Inferior parietal cortex (tissue), 1 donor: ENCODE measurements around the gene RXRA.

Source experiments
- DNase-seq: peaks from one replicate; pipeline ENCODE4 v3.0.0-alpha.2; 2016; ENCODE audit errors: extremely low spot score

RXRA gene

DNA sequence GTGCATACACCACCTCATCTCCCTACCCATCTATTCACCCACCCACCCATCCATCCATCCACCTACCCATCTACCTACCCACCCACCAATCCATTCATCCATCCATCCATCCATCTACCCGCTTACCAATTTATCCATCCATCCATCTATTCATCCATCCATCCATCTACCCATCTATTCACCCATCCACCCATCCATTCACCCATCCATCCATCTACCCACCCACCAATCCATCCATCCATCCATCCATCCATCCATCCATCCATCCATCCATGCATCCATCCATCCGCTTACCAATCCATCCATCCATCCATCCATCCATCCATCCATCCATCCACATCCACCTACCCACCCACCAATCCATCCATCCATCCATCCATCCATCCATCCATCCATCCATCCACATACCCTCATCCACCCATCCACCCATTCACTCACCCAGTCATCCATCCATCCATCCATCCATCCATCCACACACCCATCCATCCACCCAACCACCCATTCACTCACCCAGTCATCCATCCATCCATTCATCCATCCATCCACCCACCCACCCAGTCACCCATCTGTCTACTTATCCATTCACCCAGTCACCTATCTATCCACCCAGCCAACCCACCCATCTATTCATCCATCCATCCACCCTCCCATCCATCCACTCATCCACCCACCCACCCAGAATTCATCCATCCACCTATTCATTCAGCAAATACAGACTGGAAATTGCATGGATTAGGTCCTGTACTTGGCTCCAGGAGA, 125.6 kb downstream of the RXRA start:
- no peak for DNase-seq

DNA sequence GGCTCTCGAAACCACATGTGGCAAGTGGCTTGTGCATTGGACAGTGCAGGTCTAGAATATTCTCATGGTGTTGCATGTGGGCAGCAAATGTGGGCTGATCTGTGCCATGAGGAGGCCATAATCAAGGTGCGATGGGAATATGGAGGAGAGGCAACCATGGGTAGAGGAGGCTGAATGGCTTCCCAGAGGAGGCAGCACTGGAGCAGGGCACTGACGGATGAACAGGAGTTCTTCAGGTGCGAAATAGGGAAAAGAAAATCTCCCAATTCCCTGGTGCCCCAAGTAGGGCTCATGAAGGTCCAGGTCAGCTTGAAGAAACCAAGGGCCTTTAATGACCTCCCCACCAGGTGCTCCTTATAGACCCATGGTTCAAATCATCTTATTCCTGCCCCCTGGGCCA, 126.5 kb downstream of the RXRA start:
- DNase-seq = no peak

DNA sequence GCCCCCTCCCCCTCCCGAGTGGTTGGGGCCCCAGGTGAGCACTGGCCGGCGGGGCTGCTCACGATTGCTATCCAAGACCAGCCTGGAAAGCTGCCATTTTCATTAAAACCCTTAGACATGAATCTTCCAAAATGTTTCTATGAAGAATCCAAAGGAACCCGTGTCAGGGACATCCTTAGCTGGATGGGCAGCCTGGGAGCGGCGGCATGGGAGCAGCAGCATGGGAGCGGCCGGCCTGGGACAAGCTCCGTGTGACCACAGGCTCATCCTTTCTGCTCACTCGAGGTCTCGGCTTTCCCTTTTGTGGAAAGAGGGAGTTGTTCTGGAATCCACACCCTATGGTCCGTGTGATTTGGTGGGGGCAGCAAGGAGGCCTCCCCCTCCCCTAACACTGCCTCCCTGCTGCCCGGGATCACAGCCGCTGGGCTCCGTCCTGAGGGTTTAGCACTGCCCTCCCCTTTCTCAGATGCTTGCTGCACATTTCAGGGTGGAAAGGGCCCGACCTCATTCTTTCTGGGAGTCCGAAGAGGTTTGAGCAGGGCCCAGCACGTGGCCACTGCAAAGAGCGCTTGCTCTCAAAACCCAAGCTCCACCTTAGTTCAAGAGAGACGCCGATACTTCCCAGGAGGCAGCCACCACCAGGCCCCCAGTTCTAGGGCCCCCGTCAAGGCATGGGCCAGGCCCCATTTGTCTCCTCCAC, 127.7 kb downstream of the RXRA start:
- no peak for DNase-seq

DNA sequence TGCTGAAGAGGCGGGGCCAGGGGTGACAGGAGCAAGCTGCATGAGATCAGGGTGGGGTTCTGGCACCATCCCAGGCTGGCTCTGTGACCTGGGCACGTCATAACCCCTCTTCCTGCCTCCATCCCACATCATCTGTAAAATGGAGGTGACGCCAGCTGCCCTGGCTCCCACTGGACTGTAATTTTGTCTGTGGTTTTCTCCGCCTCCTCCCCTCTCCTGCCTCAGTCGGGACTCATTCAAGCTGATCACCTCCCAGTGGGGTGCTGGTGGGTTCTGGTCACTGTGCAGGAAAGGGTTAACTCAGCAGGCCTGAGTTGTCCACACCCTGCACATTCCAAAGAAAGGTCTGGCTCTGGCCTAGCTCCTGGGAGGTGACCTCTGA, 128.2 kb downstream of the RXRA start:
- DNase-seq = no peak

DNA sequence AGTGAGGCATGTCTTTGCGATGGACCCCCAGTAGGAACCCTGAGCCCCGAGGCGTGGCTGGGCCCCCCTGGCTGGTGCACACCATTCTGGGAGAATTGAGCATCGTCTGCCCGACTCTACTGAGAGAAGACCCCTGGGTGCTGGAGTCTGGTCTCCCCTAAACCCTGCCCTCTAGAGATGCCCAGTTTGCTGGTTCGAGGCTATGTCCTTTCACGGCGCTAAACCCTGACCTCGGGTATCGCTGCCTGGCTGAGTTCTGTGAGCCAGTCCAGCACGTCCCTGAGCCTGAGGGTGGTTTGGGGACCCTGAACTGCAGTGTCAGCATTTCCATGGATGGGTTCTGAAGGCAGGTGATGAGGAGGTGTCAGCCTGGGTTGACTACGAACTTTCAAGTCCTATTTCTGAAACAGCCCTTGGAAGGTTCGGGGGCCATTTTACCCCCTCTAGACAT, 128.8 kb downstream of the RXRA start:
- no peak for DNase-seq

DNA sequence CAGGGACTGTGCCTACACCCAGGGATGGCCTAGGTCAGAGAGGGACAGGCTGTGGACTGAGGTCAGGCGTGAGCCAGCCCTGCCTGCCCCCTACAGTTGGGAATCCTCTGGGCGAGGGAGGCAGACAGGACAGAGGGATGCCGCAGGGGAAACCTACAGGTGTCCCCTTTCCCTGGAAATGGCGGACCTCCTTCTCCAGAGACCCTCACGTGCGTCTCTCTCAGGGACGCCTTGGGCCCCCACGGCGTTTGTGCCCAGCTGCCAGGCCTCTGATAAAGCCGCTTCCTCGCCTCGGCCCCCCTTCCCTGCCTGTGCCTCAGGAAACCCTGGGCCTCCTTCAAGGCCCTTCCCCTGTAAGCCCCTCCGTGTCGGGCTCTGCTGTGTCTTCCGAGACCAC, 129.3 kb downstream of the RXRA start:
- no peak for DNase-seq

DNA sequence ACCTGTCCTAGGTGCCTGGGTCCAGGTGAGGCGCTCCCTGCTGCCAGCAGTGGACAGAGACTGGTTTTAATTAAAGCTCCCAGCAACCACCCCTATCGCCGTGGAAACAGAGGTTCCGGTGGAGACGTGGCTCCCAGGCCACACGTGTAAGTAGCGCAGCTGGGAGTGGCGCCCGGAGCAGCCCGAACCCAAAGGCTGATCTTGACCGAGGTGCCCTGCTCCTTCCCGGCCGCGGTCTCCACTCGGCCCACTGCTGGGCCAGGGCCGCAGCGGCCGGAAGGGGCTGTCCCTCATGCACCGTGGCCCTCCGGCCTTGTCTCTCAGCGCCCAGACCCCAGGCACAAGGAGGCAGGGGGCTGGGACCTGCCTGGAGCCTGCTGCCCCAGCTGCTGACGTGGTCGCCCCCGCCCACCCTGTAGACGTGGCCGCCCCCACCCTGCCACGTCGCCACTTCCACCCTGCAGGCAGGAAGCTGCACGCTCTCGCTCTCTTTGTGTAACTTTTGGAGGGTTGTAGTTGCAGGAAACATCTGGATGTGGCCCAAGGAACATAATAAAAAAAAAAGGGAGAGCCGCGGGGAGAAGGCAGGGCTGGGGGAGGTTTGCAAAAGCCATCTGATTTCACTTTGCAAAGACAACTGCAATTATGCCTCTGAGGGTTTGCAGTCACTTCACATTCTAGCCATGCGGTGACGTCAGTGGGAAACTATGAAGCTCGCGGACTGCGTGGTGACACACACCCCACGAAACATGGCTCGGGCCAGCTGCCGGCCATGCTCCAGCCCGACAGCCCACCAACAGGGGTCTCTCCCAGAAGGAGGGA, 129.9 kb downstream of the RXRA start:
- no peak for DNase-seq

DNA sequence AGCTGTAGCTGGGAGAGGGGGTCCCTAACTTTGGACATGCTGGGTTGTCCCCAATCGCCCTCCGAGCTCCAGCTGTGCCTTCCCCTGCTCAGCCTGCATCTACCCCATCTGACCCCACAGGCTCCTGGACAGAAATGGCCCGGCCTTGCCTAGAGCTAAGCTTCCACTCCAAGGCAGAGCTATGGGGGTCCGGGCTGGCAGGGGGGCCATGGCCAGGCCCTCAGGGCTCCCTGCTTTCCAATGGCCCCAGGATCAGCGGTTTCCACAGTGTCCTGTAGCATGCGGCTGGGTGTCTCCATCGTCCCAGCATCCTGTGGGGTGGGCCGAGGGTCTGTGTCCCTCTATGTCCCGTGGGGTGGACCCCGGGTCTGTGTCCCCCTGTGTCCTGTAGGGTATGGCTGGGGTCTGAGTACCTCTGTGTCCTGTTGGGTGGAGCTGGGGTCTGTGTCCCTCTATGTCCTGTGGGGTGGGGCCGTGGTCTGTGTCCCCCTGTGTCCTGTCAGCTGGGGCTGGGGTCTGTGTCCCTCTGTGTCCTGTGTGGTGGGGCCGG, 130.6 kb downstream of the RXRA start:
- DNase-seq = no peak

DNA sequence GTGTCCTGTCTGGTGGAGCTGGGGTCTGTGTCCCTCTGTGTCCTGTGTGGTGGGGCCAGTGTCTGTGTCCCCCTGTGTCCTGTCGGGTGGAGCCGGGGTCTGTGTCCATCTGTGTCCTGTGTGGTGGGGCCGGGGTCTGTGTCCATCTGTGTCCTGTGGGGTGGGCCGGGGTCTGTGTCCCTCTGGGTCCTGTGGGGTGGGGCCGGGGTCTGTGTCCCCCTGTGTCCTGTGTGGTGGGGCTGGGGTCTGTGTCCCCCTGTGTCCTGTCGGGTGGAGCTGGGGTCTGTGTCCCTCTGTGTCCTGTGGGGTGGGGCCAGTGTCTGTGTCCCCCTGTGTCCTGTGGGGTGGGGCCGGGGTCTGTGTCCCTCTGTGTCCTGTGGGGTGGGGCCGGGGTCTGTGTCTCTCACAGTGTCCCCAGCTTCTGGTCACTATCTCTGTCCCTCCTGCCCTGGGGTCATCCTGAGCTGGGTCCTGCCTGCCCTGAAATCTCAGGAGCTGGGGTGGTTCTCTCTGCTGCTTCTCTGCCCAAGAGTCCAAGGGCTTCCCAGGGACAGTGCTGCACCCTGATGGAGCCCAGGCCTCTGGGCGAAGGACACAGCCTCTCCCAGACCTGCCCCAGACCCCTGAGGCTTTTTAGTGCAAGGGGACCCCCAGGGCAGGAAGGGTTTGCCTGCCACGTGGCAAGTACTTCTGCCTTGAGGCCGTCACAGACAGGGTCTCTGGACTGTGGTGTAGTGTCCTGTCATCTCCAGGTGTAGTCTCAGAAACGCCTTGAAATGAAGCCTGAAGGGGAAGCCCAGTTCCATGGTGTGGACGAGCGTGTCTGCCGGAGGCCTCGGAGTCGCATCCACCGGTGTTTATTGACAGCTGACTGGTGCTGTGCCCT, 131.3 kb downstream of the RXRA start:
- DNase-seq = no peak

DNA sequence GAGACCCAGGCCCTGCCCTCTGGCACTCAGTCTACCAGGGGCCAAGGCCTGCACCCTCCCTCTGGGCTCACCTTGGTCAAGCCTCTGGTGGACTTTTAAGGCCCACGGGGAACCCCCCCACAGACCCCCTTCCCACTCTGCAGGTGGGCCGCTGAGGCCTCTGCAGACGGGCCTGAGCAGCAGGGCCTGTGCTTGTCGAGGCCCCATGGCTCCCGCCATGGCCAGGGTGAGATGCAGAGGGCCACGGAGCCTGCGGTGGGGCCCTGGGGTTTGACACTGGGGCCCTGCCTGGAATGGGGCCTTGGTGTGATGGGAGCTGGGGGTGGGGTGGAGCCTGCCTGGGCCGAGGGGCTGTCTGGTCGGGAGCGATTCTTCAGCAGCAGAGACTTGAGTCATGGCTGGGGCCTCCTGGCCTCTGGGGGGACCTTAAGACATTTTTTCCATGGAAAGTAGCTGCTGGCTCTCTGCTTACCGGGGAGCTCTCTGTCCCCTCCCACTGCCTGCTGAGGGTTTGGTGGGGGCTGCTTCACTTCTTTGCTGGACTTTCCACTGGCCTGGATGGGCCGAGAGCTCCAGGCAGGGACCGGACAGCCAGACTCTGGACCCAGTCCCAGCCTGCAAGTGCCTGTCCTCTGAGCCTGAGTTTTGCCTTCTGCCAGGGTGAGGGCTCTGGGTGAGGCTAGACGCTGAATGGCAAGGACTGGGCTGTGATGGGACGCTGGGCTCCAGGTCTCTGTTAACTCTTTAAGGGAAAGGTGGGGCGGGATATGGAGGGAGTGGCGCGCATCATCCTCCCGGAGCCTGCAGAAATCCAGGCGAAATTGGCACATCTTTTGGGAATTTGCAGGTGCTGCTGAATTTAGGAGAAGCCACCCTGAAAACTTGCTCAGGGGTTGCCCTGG, 132.2 kb downstream of the RXRA start:
- no peak for DNase-seq

DNA sequence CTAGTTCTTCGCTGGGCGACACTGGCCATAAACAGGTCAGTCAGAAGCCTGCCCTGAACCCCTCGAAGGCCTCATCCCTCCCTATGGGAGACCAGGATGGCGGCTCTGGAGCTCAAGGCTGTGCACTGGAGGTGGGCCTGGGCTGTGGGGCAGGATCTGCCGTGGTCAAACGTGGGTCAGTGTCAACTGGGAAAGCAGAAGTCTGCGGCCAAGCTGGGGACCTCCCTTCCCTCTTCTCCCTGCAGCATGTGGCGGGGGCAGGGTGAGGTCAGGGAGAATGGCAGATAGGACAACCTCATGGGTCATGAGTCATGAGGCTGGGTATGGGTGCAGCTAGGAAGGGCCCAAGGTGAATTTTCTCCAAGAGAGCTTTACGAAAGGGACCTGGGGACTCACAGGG, 132.9 kb downstream of the RXRA start:
- no peak for DNase-seq

DNA sequence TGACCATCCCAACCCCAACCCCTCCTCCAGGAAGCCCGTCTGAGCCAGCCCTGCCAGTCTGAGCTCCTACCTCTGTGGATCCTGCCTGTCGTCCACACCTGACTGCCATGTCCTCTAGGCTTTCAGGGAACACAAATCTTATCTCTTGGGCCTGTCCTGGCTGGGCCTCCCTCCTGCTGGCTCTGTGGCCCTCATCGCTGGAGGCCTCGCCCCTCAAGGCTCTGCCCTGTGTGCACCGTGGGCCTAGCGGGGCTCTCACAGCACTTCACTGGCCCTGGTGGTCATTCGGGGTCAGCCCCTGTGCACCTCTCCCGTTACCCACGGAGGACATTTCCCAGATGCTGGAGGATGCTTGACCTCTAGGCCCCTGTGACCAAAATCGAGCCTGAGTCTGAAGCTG, 133.3 kb downstream of the RXRA start:
- DNase-seq = no peak

DNA sequence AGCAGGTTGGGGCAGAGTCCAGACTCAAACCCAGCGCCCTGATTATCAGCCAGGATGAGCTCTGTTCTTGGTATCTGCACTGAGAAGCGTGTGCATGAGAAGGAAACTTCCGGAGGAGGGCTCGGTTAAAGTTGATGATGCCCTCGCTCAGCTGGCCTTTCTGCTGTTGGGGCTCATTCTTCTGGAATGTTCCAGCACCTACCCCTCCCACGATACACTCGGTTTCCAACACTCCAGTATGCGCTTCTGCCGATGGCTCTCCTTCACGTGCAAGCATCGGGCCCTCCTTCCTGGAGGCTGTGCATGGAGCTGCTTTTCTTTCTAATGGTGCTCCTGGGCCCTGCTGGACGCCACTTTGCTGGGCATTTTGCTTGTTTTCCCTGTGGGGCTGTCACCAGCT, 134.0 kb downstream of the RXRA start:
- no peak for DNase-seq

DNA sequence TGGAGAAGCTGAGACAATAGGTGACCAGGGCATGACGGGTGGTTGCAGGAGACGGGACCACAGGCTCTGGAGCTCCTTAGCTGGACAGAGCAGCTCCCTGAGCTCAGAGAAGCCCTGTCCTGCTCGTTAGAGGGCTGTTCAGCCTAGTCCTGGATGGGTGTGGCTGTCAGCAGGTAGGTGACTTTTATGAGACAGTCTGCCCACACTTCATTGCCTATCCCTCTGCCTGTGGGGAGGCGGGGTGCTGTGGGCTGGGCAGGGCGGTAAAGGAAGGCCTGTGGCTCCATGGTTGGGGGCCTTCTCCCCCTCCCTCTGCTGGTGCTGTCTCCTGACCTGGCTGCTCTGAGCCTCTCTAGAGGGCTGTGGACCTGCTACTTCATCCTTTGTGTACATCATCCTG, 134.6 kb downstream of the RXRA start:
- no peak for DNase-seq

DNA sequence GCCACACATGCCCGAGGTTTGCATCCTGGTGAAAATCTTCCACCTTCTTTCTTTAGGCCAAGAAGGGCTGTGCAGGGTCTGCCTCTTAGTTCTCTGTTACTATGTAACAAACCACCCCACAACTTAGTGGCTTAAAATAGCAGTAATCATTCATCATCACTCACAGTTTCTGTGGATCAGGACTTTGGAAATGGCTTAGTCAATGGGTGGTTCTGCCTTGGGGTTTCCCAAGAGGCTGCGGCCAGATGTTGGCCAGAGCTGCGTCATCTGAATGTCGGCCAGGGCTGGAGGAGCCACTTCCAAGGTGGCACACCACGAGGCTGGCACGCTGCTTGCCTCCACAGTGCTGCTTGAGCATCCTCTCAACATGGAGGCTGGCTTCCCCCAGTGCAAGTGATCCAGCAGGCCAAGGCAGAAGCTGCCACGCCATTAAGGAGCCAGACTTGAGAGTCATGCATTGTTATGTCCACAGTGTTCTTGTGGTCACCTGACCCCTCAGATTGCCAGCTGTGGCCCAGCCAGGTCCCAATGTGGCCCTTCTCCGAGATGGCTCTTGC, 135.2 kb downstream of the RXRA start:
- DNase-seq = no peak

DNA sequence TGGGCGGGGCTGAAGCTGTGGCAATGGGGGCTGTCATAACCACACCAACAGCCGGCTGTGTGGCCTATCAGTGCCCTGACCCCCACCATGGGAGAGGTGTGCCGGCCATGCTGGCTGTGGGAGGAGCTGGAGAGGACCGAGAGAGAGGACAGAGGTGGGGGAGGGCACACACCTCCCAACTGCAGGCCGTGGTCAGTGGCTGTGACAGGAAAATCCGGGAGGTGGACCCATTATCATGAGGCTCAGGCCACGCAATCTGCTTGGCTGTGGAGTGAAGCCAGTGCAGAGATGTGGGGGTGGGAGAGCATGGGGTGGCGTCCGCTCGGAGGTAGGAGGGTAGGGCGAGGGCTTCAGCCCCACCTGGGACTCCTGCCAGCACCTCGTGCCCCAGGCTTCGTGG, 136.1 kb downstream of the RXRA start:
- DNase-seq = no peak

DNA sequence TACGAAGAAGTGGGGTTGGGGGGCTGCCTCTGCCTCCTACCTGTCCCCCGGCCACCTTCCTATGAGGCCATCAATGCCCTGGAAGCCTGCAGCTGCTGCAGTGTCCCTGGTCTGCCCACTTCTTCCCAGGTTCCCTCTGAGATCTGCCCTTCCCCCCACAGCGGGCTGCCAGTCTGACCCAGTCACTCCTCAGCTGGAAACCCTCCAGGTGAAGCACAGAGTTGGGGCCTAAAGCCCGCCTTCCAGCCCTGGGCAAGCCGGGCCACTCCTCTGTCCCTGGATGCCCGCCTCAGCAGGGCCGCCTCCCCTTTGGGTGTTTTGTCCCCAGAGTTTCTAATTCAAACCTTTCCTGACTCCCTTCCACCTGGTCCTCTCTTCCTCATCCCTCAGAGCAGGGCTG, 137.0 kb downstream of the RXRA start:
- DNase-seq = no peak

DNA sequence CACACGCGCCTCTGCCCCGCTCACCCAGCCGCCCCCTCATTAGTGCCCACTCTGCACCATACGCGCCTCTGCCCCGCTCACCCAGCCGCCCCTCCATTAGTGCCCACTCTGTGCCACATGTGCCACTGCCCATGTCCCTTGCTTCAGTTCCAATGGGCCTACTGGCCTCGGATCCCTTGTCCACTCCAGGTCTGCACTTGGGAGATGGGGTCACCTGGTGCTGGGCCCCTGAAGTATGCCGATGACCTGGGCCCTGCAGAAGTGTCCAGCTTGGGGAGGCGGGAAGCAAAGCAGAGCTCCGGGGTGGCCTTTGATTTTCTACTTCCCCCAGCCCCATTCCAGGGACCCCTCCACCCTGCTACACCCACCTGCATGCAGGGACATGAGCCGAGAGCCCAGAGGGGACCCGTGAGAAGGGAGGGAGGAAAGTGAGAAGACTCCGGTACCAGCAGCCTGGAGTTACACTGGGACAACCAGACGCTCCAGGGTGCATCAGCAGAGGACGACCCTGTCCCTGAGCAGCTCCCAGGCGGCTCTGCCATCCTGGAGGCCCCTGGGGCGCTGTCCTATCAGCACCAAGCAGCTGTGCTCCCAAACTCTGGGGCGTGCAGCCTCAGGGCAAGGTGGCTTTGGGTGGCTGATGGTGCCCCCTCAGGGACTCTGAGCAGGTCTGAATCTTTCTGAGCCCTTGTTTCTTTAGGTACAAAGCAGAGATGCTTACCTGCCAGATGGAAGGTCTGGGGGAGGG, 140.8 kb downstream of the RXRA start:
- DNase-seq = no peak

DNA sequence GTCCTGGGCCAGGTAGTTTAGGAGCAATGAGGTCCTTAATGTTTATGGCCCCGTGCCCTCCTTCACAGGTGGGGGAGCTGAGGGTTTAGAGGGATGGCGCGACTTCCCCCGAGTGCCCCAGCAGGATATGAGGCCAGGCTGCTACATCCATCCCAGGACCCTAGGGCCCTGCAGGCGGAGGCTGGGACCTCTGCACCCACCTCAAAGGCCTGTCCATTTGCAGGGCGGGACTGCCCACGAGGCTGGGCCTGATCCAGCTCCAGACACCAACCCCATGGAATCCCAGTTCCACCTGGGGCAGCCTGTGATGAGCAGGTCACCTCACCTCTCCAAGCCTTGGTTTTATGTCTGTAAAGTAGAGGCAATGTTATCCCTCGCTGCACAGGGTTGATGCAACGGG, 142.1 kb downstream of the RXRA start:
- no peak for DNase-seq
